ENCODE results near the gene HOXB9. TPM values are rescaled to one million over a fixed set of nuclear protein-coding genes. Genes with fewer than 3 reads are reported as not detected.

HOXB9 gene
- total RNA-seq, 1 experiment from 2014 or later, result 1.4 TPM

DNA sequence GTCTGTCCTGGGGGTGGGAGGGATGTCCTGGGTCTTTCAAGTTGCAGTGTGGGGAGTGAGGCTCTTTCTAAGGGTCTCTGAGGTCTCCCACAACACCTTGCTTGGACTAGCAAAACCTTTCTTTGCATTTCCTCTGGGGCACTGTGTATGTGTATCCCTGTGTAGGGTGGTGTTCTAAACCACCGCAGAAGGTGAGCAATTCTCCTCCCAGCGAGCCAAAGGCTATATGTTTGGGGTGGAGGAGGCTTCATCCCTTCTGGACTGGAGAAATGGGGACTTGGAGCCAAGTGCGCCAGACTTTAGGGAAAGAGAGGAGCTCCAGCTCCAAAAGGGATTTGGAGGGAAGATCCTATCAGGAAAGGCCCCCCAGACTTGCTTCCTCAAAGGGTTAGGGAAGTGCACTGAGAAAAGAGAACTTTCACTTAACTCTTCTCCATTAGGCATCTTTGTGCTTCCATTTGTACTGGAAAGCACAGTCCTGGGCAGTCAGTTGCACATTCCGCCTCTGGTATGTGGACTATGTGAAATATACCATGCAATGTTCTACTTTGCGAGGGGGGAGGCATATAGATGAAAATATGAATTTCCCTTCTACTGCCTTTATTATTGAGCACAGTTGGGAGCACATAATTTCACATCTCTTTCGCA, 18.9 kb upstream of the HOXB9 start:
- Mint-ChIP-seq H3K27ac (ENCODE audit: low read depth, unreplicated experiment) (no peak overlapping the region), H3K27me3 (ENCODE audit: insufficient read depth, unreplicated experiment) (peaks cover 95% of the 10 kb centered on the region), H3K4me1 (ENCODE audit: insufficient read depth, unreplicated experiment) (peaks cover 6% of the 10 kb centered on the region), H3K9me3 (ENCODE audit: unreplicated experiment) (no peaks in the 10 kb centered on the region), H3K4me3 (ENCODE audit: unreplicated experiment) (no peak overlapping the region), H3K36me3 (ENCODE audit: insufficient read depth, unreplicated experiment) (no peaks in the 10 kb centered on the region)
- TF ChIP-seq, protein P1, sequence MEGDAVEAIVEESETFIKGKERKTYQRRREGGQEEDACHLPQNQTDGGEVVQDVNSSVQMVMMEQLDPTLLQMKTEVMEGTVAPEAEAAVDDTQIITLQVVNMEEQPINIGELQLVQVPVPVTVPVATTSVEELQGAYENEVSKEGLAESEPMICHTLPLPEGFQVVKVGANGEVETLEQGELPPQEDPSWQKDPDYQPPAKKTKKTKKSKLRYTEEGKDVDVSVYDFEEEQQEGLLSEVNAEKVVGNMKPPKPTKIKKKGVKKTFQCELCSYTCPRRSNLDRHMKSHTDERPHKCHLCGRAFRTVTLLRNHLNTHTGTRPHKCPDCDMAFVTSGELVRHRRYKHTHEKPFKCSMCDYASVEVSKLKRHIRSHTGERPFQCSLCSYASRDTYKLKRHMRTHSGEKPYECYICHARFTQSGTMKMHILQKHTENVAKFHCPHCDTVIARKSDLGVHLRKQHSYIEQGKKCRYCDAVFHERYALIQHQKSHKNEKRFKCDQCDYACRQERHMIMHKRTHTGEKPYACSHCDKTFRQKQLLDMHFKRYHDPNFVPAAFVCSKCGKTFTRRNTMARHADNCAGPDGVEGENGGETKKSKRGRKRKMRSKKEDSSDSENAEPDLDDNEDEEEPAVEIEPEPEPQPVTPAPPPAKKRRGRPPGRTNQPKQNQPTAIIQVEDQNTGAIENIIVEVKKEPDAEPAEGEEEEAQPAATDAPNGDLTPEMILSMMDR (IDR thresholded peaks at IDR 0.05; ENCODE audit: unreplicated experiment), result no peak
- no peak for DNase-seq (ENCODE audit: unreplicated experiment)
- intact Hi-C loops (cut with micrococcal nuclease), result no loop called here
- CTCF ChIA-PET, result interaction anchor here (0.5 kb wide), 1 partner anchor 71 kb away, joined by 3 read pairs; no protein-coding TSS in a partner anchor
- no TSS peak for BruUV-seq (replicated peaks)
- POLR2A ChIA-PET, result no interaction called here

GRCh38 chr17:48644159-48644558, 18.0 kb upstream of the HOXB9 start:
- H3K27me3 Mint-ChIP-seq (ENCODE audit: insufficient read depth, unreplicated experiment), result peaks cover 95% of the 10 kb centered on the region
- CTCF ChIA-PET, result no interaction called here
- TF ChIP-seq, protein P1 (IDR thresholded peaks at IDR 0.05; ENCODE audit: unreplicated experiment), result no peak
- no TSS peak for BruUV-seq (replicated peaks)
- POLR2A ChIA-PET, result interaction anchor here (0.7 kb wide), 1 partner anchor 44 kb away, joined by 3 read pairs; no protein-coding TSS in a partner anchor
- no peaks in the 10 kb centered on the region for H3K36me3 Mint-ChIP-seq (ENCODE audit: insufficient read depth, unreplicated experiment)
- H3K4me3 Mint-ChIP-seq (ENCODE audit: unreplicated experiment), result no peak overlapping the region
- H3K4me1 Mint-ChIP-seq (ENCODE audit: insufficient read depth, unreplicated experiment), result peaks cover 6% of the 10 kb centered on the region
- no peak overlapping the region for H3K27ac Mint-ChIP-seq (ENCODE audit: low read depth, unreplicated experiment)
- no peak for DNase-seq (ENCODE audit: unreplicated experiment)
- intact Hi-C loops (cut with micrococcal nuclease), result no loop called here
- no peaks in the 10 kb centered on the region for H3K9me3 Mint-ChIP-seq (ENCODE audit: unreplicated experiment)

GRCh38 chr17:48643697-48644012, 17.5 kb upstream of the HOXB9 start:
- ChIA-PET POLR2A (interaction anchor here (0.7 kb wide), 1 partner anchor 44 kb away, joined by 3 read pairs; no protein-coding TSS in a partner anchor), CTCF (no interaction called here)
- Mint-ChIP-seq H3K4me3 (ENCODE audit: unreplicated experiment) (no peak overlapping the region), H3K27ac (ENCODE audit: low read depth, unreplicated experiment) (no peak overlapping the region), H3K4me1 (ENCODE audit: insufficient read depth, unreplicated experiment) (peaks cover 6% of the 10 kb centered on the region), H3K27me3 (ENCODE audit: insufficient read depth, unreplicated experiment) (peaks cover 98% of the 10 kb centered on the region), H3K36me3 (ENCODE audit: insufficient read depth, unreplicated experiment) (no peaks in the 10 kb centered on the region), H3K9me3 (ENCODE audit: unreplicated experiment) (no peaks in the 10 kb centered on the region)
- TF ChIP-seq, protein P1 (IDR thresholded peaks at IDR 0.05; ENCODE audit: unreplicated experiment), result no peak
- intact Hi-C loops (cut with micrococcal nuclease), result no loop called here
- no TSS peak for BruUV-seq (replicated peaks)
- no peak for DNase-seq (ENCODE audit: unreplicated experiment)

GRCh38 chr17:48642843-48643696, 16.9 kb upstream of the HOXB9 start:
- no peak overlapping the region for H3K27ac Mint-ChIP-seq (ENCODE audit: low read depth, unreplicated experiment)
- H3K4me1 Mint-ChIP-seq (ENCODE audit: insufficient read depth, unreplicated experiment), result peaks cover 10% of the 10 kb centered on the region
- H3K9me3 Mint-ChIP-seq (ENCODE audit: unreplicated experiment), result no peaks in the 10 kb centered on the region
- POLR2A ChIA-PET, result interaction anchor here (0.7 kb wide), 1 partner anchor 45 kb away, joined by 3 read pairs; no protein-coding TSS in a partner anchor
- CTCF ChIA-PET, result no interaction called here
- BruUV-seq (replicated peaks), result no TSS peak
- TF ChIP-seq, protein P1 (IDR thresholded peaks at IDR 0.05; ENCODE audit: unreplicated experiment), result no peak
- no peaks in the 10 kb centered on the region for H3K36me3 Mint-ChIP-seq (ENCODE audit: insufficient read depth, unreplicated experiment)
- H3K27me3 Mint-ChIP-seq (ENCODE audit: insufficient read depth, unreplicated experiment), result peaks cover 99% of the 10 kb centered on the region
- H3K4me3 Mint-ChIP-seq (ENCODE audit: unreplicated experiment), result no peak overlapping the region
- intact Hi-C loops (cut with micrococcal nuclease), result no loop called here
- no peak for DNase-seq (ENCODE audit: unreplicated experiment)

Measured in MCF 10A (cell line).